DMS153 (cell line): Measurements from ENCODE around the gene TBX3.

Experiments used
- DNase-seq: peaks from one replicate; lab custom pipeline; 2025; lab: John Stamatoyannopoulos, UW

The TBX3 gene

GRCh38 chr12:114668151-114668885 lies 15.7 kb downstream of the TBX3 start:
- peak; percentile 63 for DNase-seq

GRCh38 chr12:114667669-114668150 lies 16.3 kb downstream of the TBX3 start:
- no peak for DNase-seq

GRCh38 chr12:114666746-114667668 lies 17.0 kb downstream of the TBX3 start:
- DNase-seq: no peak

GRCh38 chr12:114665411-114666260 lies 18.3 kb downstream of the TBX3 start:
- no peak for DNase-seq

- no peak for DNase-seq
Measured at GRCh38 chr12:114664651-114665320, 19.2 kb downstream of the TBX3 start.

- peak; percentile 64 for DNase-seq
Measured at GRCh38 chr12:114662512-114663177, 21.3 kb downstream of the TBX3 start.

GRCh38 chr12:114661245-114661644 lies 22.7 kb downstream of the TBX3 start:
- DNase-seq: no peak

- no peak for DNase-seq
Measured at GRCh38 chr12:114659084-114659483, 24.9 kb downstream of the TBX3 start.

- DNase-seq: no peak
Measured at GRCh38 chr12:114658002-114658441, 26.0 kb downstream of the TBX3 start.

GRCh38 chr12:114657597-114657920 lies 26.4 kb downstream of the TBX3 start:
- no peak for DNase-seq

- DNase-seq: peak; percentile 92
Measured at GRCh38 chr12:114656906-114657596, 26.9 kb downstream of the TBX3 start.

- DNase-seq: peak; percentile 57
Measured at GRCh38 chr12:114655934-114656749, 27.8 kb downstream of the TBX3 start.

GRCh38 chr12:114649585-114649984 lies 34.4 kb downstream of the TBX3 start:
- no peak for DNase-seq

- DNase-seq: no peak
Measured at GRCh38 chr12:114648711-114649110, 35.3 kb downstream of the TBX3 start.

- DNase-seq: no peak
Measured at GRCh38 chr12:114638790-114639435, 45.1 kb downstream of the TBX3 start.

- DNase-seq: no peak
Measured at GRCh38 chr12:114636723-114637480, 47.1 kb downstream of the TBX3 start.

GRCh38 chr12:114631242-114631641 lies 52.7 kb downstream of the TBX3 start:
- no peak for DNase-seq

GRCh38 chr12:114628199-114628598 lies 55.8 kb downstream of the TBX3 start:
- DNase-seq: no peak
